Activated CD8-positive, alpha-beta memory T cell treated with anti-CD3 and anti-CD28 coated beads, Interleukin-2, amount 10 ng/mL, durations not matched to agents 7 days and 5 days (primary cell): ENCODE measurements around the gene RGS12. TPM values are rescaled to one million over a fixed set of nuclear protein-coding genes. Genes with fewer than 3 reads are reported as not detected.

Source experiments
- ATAC-seq: fragments of 150-1000 bp; cut with Tn5 transposase; one replicate; pipeline ENCODE4 v1.10.0; 2021; ENCODE audit warnings: moderate library complexity
- CTCF ChIA-PET: fragments of 350-600 bp; sonication (Branson Sonifier 250); formaldehyde crosslinking; loops from one replicate; lab custom pipeline; 2021; ENCODE audit warnings: antibody characterized with exemption; lab: Charles Lee
- DNase-seq: peaks from one replicate; pipeline ENCODE4 v3.0.0-alpha.2; 2020
- H3K27ac Mint-ChIP-seq: one replicate; pipeline ENCODE4 v1.8.0; 2021; ENCODE audit warnings: mild to moderate bottlenecking, mixed read lengths
- H3K27me3 Mint-ChIP-seq: one replicate; pipeline ENCODE4 v1.8.0; 2021; ENCODE audit warnings: mixed read lengths
- H3K36me3 Mint-ChIP-seq: one replicate; pipeline ENCODE4 v1.8.0; 2021; ENCODE audit warnings: mild to moderate bottlenecking, mixed read lengths
- H3K4me1 Mint-ChIP-seq: one replicate; pipeline ENCODE4 v1.8.0; 2021; ENCODE audit warnings: mixed read lengths
- H3K4me3 Mint-ChIP-seq: one replicate; pipeline ENCODE4 v1.8.0; 2021; ENCODE audit warnings: mild to moderate bottlenecking, moderate library complexity, mixed read lengths
- H3K9me3 Mint-ChIP-seq: one replicate; pipeline ENCODE4 v1.8.0; 2022; ENCODE audit warnings: low read depth, mixed read lengths
- total RNA-seq, 2 experiments: library from RNA; stranded (reverse); gene quantifications; one replicate each; pipeline ENCODE4 v1.2.3, GENCODE V29; 2021

The RGS12 gene
- total RNA-seq, 2 experiments from 2014 or later, result 2.1 to 5.0 TPM

- CTCF ChIA-PET, result no interaction called here
- ATAC-seq (no peak), DNase-seq (no peak)
- H3K27me3 Mint-ChIP-seq, result peaks cover 32% of the 10 kb centered on the region
- H3K36me3 Mint-ChIP-seq, result peaks cover 1% of the 10 kb centered on the region
- H3K4me1 Mint-ChIP-seq, result peaks cover 3% of the 10 kb centered on the region
- no peak overlapping the region for H3K27ac Mint-ChIP-seq
- no peaks in the 10 kb centered on the region for H3K9me3 Mint-ChIP-seq
- H3K4me3 Mint-ChIP-seq, result no peak overlapping the region
Measured at GRCh38 chr4:3283916-3284315, 8.9 kb upstream of the RGS12 start.

GRCh38 chr4:3284734-3285557 is 7.9 kb upstream of the RGS12 start:
- Mint-ChIP-seq H3K27me3 (peaks cover 36% of the 10 kb centered on the region), H3K4me1 (peaks cover 3% of the 10 kb centered on the region), H3K4me3 (no peak overlapping the region), H3K36me3 (no peaks in the 10 kb centered on the region), H3K9me3 (no peaks in the 10 kb centered on the region), H3K27ac (no peak overlapping the region)
- CTCF ChIA-PET, result no interaction called here
- DNase-seq, result peak; percentile 37
- no peak for ATAC-seq

- no peaks in the 10 kb centered on the region for H3K36me3 Mint-ChIP-seq
- H3K4me3 Mint-ChIP-seq, result no peak overlapping the region
- CTCF ChIA-PET, result no interaction called here
- peaks cover 3% of the 10 kb centered on the region for H3K4me1 Mint-ChIP-seq
- no peaks in the 10 kb centered on the region for H3K9me3 Mint-ChIP-seq
- peaks cover 38% of the 10 kb centered on the region for H3K27me3 Mint-ChIP-seq
- DNase-seq, result peak; percentile 39
- ATAC-seq, result no peak
- no peak overlapping the region for H3K27ac Mint-ChIP-seq
Measured at GRCh38 chr4:3285558-3286334, 7.1 kb upstream of the RGS12 start.

GRCh38 chr4:3286335-3287175 is 6.3 kb upstream of the RGS12 start:
- peaks cover 4% of the 10 kb centered on the region for H3K4me1 Mint-ChIP-seq
- H3K9me3 Mint-ChIP-seq, result no peaks in the 10 kb centered on the region
- H3K27me3 Mint-ChIP-seq, result peaks cover 42% of the 10 kb centered on the region
- H3K27ac Mint-ChIP-seq, result no peak overlapping the region
- CTCF ChIA-PET, result no interaction called here
- DNase-seq (peak; percentile 23), ATAC-seq (no peak)
- H3K36me3 Mint-ChIP-seq, result no peaks in the 10 kb centered on the region
- H3K4me3 Mint-ChIP-seq, result no peak overlapping the region

- CTCF ChIA-PET, result no interaction called here
- ATAC-seq (no peak), DNase-seq (peak; percentile 33)
- H3K4me1 Mint-ChIP-seq, result peaks cover 9% of the 10 kb centered on the region
- no peak overlapping the region for H3K27ac Mint-ChIP-seq
- peaks cover 43% of the 10 kb centered on the region for H3K27me3 Mint-ChIP-seq
- no peaks in the 10 kb centered on the region for H3K36me3 Mint-ChIP-seq
- H3K9me3 Mint-ChIP-seq, result no peaks in the 10 kb centered on the region
- H3K4me3 Mint-ChIP-seq, result no peak overlapping the region
Measured at GRCh38 chr4:3287271-3287971, 5.4 kb upstream of the RGS12 start.

GRCh38 chr4:3287972-3288570 is 4.8 kb upstream of the RGS12 start:
- DNase-seq (peak; percentile 34), ATAC-seq (no peak)
- no peak overlapping the region for H3K27ac Mint-ChIP-seq
- no peaks in the 10 kb centered on the region for H3K9me3 Mint-ChIP-seq
- no peaks in the 10 kb centered on the region for H3K36me3 Mint-ChIP-seq
- CTCF ChIA-PET, result no interaction called here
- peaks cover 9% of the 10 kb centered on the region for H3K4me1 Mint-ChIP-seq
- peaks cover 43% of the 10 kb centered on the region for H3K27me3 Mint-ChIP-seq
- H3K4me3 Mint-ChIP-seq, result no peak overlapping the region

- Mint-ChIP-seq H3K27me3 (peaks cover 46% of the 10 kb centered on the region), H3K36me3 (no peaks in the 10 kb centered on the region), H3K9me3 (no peaks in the 10 kb centered on the region), H3K27ac (no peak overlapping the region), H3K4me1 (peaks cover 9% of the 10 kb centered on the region), H3K4me3 (no peak overlapping the region)
- DNase-seq, result peak; percentile 30
- ATAC-seq, result no peak
- CTCF ChIA-PET, result no interaction called here
Measured at GRCh38 chr4:3288571-3289094, 4.2 kb upstream of the RGS12 start.

- Mint-ChIP-seq H3K4me3 (no peak overlapping the region), H3K9me3 (no peaks in the 10 kb centered on the region), H3K4me1 (peaks cover 9% of the 10 kb centered on the region), H3K27me3 (peaks cover 57% of the 10 kb centered on the region), H3K27ac (no peak overlapping the region), H3K36me3 (no peaks in the 10 kb centered on the region)
- ATAC-seq, result no peak
- peak; percentile 32 for DNase-seq
- CTCF ChIA-PET, result interaction anchor here (0.7 to 1.8 kb wide), 4 partner anchors 13 to 257 kb away, joined by 3 to 4 read pairs (median 3); no protein-coding TSS in a partner anchor
Measured at GRCh38 chr4:3290476-3290875, 2.3 kb upstream of the RGS12 start.

- Mint-ChIP-seq H3K4me3 (no peak overlapping the region), H3K27me3 (peaks cover 61% of the 10 kb centered on the region), H3K27ac (no peak overlapping the region), H3K9me3 (no peaks in the 10 kb centered on the region), H3K4me1 (peaks cover 7% of the 10 kb centered on the region), H3K36me3 (no peaks in the 10 kb centered on the region)
- ATAC-seq (no peak), DNase-seq (peak; percentile 28)
- CTCF ChIA-PET, result interaction anchor here (0.7 to 1.8 kb wide), 4 partner anchors 12 to 257 kb away, joined by 3 to 4 read pairs (median 3); no protein-coding TSS in a partner anchor
Measured at GRCh38 chr4:3290889-3291321, 1.9 kb upstream of the RGS12 start.

GRCh38 chr4:3291411-3291968 is 1.3 kb upstream of the RGS12 start:
- H3K27me3 Mint-ChIP-seq, result peaks cover 64% of the 10 kb centered on the region
- H3K27ac Mint-ChIP-seq, result no peak overlapping the region

GRCh38 chr4:3291969-3292570 is 751 bp upstream of the RGS12 start:
- no peaks in the 10 kb centered on the region for H3K9me3 Mint-ChIP-seq
- CTCF ChIA-PET, result interaction anchor here (2.0 kb wide), 1 partner anchor 185 kb away, joined by 7 read pairs; no protein-coding TSS in a partner anchor
- peak; percentile 42 for DNase-seq
- H3K36me3 Mint-ChIP-seq, result no peaks in the 10 kb centered on the region
- peaks cover 6% of the 10 kb centered on the region for H3K4me1 Mint-ChIP-seq
- no peak overlapping the region for H3K27ac Mint-ChIP-seq
- H3K27me3 Mint-ChIP-seq, result peaks cover 66% of the 10 kb centered on the region
- peak overlapping the region; percentile 76 for H3K4me3 Mint-ChIP-seq
- ATAC-seq, result peak; percentile 32

More at GRCh38 chr4:3291411-3291968, 1.3 kb upstream of the RGS12 start:
- peaks cover 6% of the 10 kb centered on the region for H3K4me1 Mint-ChIP-seq
- H3K4me3 Mint-ChIP-seq, result peak overlapping the region; percentile 76
- ATAC-seq (no peak), DNase-seq (peak; percentile 39)
- no peaks in the 10 kb centered on the region for H3K9me3 Mint-ChIP-seq
- CTCF ChIA-PET, result interaction anchor here (0.7 to 2.0 kb wide), 3 partner anchors 12 to 184 kb away, joined by 3 to 7 read pairs (median 4); no protein-coding TSS in a partner anchor
- no peaks in the 10 kb centered on the region for H3K36me3 Mint-ChIP-seq
